Prostate gland (tissue), 2 donors: ENCODE measurements around the gene HDAC4.

Experiments used
- POLR2A ChIP-seq: fragments of 450-650 bp; IDR thresholded peaks from one replicate; pipeline ENCODE4 v1.6.1; 2016; ENCODE audit warnings: antibody characterized with exemption, mild to moderate bottlenecking
- POLR2AphosphoS5 ChIP-seq: sonication (generic); formaldehyde crosslinking; IDR thresholded peaks from one replicate; pipeline ENCODE4 v1.6.1; 2017; ENCODE audit warnings: antibody characterized with exemption
- TF ChIP-seq, protein P1 (sequence below), 4 experiments: fragments of 200-600 bp in 2 of 4; fragments of 450-650 bp in 2 of 4; sonication (generic) in 2 of 4; IDR thresholded peaks; 1 replicate in 3 of 4; 2 replicates in 1 of 4; pipeline ENCODE4 v1.5.1; 2016 to 2019; ENCODE audit warnings: antibody characterized with exemption in 4 of 4, mild to moderate bottlenecking in 2 of 4, moderate library complexity in 2 of 4

DNA sequence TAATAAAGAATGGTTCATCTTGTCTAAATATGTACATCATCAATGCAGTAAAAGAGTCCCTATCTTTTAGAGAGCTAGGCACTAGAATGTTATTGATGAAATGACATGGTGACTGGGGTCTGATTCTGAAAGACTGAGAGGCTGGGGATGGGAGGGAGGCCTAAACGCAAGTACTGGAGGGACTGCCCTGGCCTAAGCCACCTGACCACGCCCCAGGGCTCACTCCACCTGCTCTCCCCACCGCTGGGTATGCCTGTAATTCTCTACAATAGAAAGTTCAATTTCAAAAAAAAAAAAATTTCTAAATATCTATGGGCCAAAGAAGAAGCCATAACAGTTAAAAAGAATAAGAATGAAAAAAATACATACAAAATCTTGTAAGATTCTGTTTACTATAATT, 194.0 kb downstream of the HDAC4 start:
- TF ChIP-seq, protein P1, sequence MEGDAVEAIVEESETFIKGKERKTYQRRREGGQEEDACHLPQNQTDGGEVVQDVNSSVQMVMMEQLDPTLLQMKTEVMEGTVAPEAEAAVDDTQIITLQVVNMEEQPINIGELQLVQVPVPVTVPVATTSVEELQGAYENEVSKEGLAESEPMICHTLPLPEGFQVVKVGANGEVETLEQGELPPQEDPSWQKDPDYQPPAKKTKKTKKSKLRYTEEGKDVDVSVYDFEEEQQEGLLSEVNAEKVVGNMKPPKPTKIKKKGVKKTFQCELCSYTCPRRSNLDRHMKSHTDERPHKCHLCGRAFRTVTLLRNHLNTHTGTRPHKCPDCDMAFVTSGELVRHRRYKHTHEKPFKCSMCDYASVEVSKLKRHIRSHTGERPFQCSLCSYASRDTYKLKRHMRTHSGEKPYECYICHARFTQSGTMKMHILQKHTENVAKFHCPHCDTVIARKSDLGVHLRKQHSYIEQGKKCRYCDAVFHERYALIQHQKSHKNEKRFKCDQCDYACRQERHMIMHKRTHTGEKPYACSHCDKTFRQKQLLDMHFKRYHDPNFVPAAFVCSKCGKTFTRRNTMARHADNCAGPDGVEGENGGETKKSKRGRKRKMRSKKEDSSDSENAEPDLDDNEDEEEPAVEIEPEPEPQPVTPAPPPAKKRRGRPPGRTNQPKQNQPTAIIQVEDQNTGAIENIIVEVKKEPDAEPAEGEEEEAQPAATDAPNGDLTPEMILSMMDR (IDR thresholded peaks at IDR 0.05): no peak
- no peak for TF ChIP-seq POLR2A
- TF ChIP-seq POLR2AphosphoS5: no peak
